GM13976 (cell line): ENCODE data around the gene DCXR.

Source experiments
- DNase-seq: peaks from one replicate; pipeline ENCODE4 v3.0.0; 2012; ENCODE audit warnings: low spot score
- in situ Hi-C: fragments of 300-500 bp; cut with MboI; formaldehyde crosslinking; loops from one replicate; pipeline ENCODE4 v1.12.0; 2022; ENCODE audit warnings: low sequenced_read_pairs, mixed read lengths, inconsistent platforms; ENCODE audit not compliant: unreplicated experiment
- TF ChIP-seq, protein P1 (sequence below): IDR thresholded peaks from 2 replicates; pipeline ENCODE4 v1.5.1; 2012; ENCODE audit warnings: borderline replicate concordance, mild to moderate bottlenecking; ENCODE audit not compliant: insufficient read depth; ENCODE audit errors: extremely low read depth, missing control alignments, control extremely low read depth

The DCXR gene

DNA sequence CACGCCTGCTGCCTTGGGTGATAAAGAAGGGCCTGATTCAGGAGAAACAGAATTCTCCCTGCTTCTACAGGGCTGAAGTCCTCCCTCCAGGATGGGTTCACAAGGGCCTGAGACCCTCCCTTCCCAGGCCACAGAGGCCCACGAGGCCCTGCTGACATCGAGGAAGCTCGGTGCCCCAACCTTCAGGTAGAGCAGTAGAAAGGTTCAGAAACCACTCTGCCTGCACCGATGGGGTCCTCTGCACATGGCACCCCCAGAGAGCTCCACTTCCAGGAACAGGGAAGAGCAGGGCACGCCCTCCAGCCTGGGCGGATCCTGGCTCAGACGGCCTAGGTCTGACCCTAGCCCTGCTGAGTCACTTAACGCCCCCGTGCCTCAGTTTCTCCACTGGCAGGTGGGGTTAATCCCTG lies 15.6 kb downstream of the DCXR start:
- no peak for DNase-seq
- in situ Hi-C loops: loop anchor here (10.0 kb wide), 1 partner anchor 133 kb away; no protein-coding TSS in a partner anchor
- TF ChIP-seq, protein P1, sequence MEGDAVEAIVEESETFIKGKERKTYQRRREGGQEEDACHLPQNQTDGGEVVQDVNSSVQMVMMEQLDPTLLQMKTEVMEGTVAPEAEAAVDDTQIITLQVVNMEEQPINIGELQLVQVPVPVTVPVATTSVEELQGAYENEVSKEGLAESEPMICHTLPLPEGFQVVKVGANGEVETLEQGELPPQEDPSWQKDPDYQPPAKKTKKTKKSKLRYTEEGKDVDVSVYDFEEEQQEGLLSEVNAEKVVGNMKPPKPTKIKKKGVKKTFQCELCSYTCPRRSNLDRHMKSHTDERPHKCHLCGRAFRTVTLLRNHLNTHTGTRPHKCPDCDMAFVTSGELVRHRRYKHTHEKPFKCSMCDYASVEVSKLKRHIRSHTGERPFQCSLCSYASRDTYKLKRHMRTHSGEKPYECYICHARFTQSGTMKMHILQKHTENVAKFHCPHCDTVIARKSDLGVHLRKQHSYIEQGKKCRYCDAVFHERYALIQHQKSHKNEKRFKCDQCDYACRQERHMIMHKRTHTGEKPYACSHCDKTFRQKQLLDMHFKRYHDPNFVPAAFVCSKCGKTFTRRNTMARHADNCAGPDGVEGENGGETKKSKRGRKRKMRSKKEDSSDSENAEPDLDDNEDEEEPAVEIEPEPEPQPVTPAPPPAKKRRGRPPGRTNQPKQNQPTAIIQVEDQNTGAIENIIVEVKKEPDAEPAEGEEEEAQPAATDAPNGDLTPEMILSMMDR: no peak

DNA sequence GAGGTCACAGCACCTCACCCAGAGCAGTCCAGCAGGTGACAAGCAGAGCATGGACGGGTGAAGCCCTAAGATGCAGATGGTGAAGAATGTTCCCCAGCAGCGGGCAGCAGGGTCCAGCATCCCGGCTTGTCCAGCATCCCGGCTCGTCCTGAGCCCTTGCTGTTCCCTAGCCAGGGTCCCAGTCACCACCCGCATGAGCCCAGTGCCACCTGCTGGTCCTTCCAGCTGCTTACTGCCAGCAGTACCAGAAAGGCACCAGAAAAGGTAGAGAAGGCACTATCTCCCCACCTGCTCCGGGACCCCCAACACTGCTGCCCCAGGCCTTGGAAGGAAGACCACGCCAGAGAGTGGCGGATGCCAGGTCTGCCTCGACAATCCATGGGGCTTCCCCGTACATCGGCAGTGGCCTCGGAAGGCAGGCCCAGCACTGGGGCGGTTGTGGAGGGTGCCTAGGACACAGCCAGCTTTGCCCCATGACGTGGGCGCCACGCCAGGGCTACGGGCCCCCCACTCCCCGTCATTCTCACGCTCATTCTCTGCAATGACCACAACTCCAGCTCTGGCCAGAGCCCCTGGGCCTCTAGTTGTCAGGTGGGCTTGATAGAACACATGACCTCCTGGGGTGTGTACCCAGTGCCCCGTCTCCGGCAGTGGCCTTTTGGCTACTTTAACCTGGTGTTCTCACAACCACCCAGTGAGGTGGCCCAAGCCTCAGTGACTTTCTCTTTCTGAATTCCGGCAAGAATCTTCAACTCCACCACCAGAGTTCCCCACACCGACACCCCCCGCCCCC lies 16.2 kb downstream of the DCXR start:
- DNase-seq: peak; percentile 72
- TF ChIP-seq, protein P1: peak; percentile 48
- in situ Hi-C loops: loop anchor here (10.0 kb wide), 1 partner anchor 133 kb away; no protein-coding TSS in a partner anchor

DNA sequence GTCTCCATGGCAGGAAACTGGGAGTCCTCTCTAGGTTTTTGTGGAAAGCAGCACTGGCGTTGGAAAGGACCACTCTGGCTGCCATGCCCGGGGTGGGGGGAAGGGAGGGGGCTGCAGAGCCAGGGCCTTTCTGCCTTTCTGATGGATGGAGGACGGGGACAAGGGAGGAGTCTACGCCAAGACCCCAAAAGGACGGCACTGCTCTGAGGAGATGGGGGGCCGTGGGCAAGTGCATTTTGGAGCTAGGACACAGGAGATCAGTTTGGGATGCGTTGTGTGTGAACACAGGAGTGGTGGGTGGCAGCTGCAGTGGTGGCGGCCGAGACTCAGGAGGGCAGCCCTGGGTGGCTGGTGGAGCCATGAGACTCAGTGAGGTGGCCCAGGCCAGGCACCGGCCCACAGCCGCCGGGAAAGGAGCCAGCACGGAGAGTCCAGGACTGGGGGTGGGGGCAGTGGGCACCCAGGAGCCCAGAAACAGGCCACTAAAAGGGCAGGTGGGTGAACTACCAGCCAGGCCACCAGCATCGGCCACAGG lies 16.9 kb downstream of the DCXR start:
- in situ Hi-C loops: loop anchor here (10.0 kb wide), 1 partner anchor 134 kb away; no protein-coding TSS in a partner anchor
- DNase-seq: no peak
- TF ChIP-seq, protein P1: no peak

DNA sequence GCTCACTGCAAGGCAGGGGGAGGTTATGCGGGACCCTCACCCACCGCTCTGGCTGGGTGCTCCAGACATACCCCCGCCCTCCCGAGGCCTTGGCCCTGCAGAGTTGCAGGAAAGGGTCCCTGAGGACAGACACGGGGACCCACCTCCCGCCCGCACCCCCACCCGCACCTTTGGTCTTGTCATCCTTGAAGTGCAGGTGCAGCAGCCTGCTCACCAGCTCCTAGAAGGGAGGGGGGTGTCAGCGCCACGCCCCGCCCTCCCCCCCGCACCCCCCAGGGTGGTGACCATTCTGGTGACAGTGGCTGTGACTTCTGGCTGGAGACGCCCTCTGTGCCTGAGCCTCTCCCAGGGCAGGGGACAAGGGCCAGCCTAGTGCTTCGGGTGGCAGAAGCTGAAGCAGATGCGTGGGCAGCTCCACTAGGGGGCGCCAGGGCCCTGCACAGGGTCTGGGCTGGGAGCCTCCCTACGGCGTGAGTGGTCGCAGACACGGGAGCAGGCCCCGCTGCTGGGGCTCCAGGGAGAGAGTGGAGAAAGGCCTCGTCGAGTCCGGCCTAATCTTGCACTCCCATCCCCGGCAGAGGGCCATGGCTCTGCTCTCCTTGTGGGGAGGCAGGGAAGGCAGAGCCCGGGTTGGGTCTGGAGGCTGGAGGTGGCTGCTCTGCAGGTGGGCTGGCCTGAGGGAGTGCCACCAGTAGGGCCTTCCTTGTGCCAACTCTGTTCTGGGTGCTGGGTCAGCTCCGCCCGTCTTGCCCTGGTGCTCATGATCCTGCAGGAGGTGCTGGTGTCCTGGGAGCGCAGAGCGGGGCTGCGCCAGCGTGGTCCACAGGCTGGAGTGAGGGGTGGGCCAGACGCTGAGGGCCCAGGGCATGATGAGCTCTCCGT lies 17.6 kb downstream of the DCXR start:
- in situ Hi-C loops: loop anchor here (10.0 kb wide), 1 partner anchor 135 kb away; no protein-coding TSS in a partner anchor
- TF ChIP-seq, protein P1: peak; percentile 85
- peak; percentile 85 for DNase-seq

DNA sequence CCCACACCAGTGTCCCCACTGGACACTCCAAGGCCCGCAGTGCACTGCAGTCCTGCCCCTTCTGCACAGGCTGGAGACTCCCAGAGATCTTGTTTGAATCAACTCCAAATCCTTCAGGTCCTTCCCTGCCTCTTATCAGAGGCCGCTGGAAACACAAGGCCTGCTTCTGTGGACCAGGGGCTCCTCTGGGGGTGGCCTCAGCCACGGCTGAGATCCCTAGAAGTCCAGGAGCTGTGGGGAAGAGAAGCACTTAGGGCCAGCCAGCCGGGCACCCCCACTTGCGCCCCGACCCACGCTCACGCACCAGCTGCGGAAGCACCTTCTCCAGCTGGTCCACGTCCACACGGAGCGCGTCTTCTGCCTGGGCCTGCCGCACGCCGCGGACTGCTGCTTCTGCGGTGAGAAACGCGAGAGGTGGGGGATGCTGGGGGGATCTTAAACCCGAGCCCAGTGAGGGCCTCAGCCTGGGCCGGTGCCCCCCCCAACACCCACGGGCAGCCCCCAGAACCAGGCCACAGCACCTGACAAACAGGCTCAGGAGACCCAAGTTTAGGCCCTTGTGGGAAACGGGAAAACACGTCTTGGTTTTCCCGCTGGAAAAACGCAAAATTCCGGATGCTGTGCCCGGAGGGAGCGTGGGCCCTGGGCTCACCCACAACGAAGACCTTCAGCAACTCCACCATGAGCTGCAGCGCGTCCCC lies 18.4 kb downstream of the DCXR start:
- TF ChIP-seq, protein P1: no peak
- in situ Hi-C loops: no loop called here
- no peak for DNase-seq
